AG04450 (cell line): Measurements from ENCODE around the gene NT5DC3. TPM values are rescaled to one million over a fixed set of nuclear protein-coding genes. Genes with fewer than 3 reads are reported as not detected.

Source experiments
- CTCF ChIA-PET: fragments of 300-600, 350-600 bp; formaldehyde crosslinking; extraction: SDS; loops from one replicate; lab custom pipeline; 2022; ENCODE audit warnings: antibody characterized with exemption, inconsistent platforms; lab: Charles Lee
- POLR2A ChIA-PET: fragments of 350-600 bp; formaldehyde crosslinking; extraction: SDS; loops from one replicate; lab custom pipeline; 2021; ENCODE audit warnings: antibody characterized with exemption, inconsistent platforms; lab: Yijun Ruan, JAX
- DNase-seq: peaks from one replicate; pipeline ENCODE4 v3.0.0-alpha.2; 2011; ENCODE audit warnings: low read depth, low spot score
- H3K27ac ChIP-seq: one replicate; pipeline ENCODE4 v1.5.1; 2012; ENCODE audit warnings: low read depth, low read length, control low read depth
- H3K27me3 ChIP-seq: one replicate; pipeline ENCODE4 v1.6.0; 2012; ENCODE audit warnings: low read length; ENCODE audit not compliant: control insufficient read depth, insufficient read depth
- H3K4me3 ChIP-seq: 2 replicates; pipeline ENCODE4 v1.5.1; 2011; ENCODE audit warnings: mild to moderate bottlenecking, low read depth, low read length, control low read depth
- H3K9me3 ChIP-seq: 2 replicates; pipeline ENCODE4 v1.5.1; 2012; ENCODE audit warnings: low read length; ENCODE audit not compliant: control insufficient read depth, insufficient read depth
- polyA plus RNA-seq: library from polyadenylated mRNA; depleted of rRNA; stranded (reverse); fragments of >200 nt; gene quantifications from 2 replicates; pipeline ENCODE4 v1.2.3, GENCODE V29; 2011
- TF ChIP-seq, protein P1 (sequence below): IDR thresholded peaks from 2 replicates; pipeline ENCODE4 v1.5.1; 2011; ENCODE audit warnings: low read depth, low read length, control low read depth, inconsistent platforms

Gene NT5DC3
- polyA plus RNA-seq, 1 experiment = 2.8 TPM

DNA sequence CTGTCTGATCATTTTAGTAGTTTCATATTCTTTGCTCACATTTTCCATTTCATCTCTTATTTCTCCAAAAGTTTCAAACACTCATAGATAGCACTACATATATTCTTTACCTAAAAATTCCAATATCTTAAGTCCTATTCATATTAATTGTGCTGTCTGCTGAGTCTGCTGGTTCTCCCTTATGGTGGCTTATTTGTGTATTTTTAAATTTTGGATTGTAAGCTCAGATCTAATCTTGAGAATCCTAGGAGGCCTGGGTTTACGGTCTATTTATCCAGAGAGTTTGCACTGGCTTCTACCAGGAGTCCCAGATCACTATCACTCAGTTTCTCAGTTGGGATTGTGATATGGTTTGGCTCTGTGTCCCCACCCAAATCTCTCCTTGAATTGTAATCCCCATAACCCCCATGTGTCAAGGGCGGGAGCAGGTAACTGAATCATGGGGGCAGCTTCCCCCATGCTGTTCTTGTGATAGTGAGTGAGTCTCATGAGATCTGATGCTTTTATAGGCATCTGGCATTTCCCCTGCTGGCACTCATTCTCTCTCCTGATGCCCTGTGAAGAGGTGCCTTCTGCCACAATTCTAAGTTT lies 10.2 kb downstream of the NT5DC3 start:
- no peak overlapping the region for H3K4me3 ChIP-seq
- H3K27me3 ChIP-seq = no peaks in the 10 kb centered on the region
- no peak for DNase-seq
- POLR2A ChIA-PET = no interaction called here
- CTCF ChIA-PET = no interaction called here
- no peaks in the 10 kb centered on the region for H3K9me3 ChIP-seq
- no peak overlapping the region for H3K27ac ChIP-seq
- TF ChIP-seq, protein P1, sequence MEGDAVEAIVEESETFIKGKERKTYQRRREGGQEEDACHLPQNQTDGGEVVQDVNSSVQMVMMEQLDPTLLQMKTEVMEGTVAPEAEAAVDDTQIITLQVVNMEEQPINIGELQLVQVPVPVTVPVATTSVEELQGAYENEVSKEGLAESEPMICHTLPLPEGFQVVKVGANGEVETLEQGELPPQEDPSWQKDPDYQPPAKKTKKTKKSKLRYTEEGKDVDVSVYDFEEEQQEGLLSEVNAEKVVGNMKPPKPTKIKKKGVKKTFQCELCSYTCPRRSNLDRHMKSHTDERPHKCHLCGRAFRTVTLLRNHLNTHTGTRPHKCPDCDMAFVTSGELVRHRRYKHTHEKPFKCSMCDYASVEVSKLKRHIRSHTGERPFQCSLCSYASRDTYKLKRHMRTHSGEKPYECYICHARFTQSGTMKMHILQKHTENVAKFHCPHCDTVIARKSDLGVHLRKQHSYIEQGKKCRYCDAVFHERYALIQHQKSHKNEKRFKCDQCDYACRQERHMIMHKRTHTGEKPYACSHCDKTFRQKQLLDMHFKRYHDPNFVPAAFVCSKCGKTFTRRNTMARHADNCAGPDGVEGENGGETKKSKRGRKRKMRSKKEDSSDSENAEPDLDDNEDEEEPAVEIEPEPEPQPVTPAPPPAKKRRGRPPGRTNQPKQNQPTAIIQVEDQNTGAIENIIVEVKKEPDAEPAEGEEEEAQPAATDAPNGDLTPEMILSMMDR = no peak

DNA sequence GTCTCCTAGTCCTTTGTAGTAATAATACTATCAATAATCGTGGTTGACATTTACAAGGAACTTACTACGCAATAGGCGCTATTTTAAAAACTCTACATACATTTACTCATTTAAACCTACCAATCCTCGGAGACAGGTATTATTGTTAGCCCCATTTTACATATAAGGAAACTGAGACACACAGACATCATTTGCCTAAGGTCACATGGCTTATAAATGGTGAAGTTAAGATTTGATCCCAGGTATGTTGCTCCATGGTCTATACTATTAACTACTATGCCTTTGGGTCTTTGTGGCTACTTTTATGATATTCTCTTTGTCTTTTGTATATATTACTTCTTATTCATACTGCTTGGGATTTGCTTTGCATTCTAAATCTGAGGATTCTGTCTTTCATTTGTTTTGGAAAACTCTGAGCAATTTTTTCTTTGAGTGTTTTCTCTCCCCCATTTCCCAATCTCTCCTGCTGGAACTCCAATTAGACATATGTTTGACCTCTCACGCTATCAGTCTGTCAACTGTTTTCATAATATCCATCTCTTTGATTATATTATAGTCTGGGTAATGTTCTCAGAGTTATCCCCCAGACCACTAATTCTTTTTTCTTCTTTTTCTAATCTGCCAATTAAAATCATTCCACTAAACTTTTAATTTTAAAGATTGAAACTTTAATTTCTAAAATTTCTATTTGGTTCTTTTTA lies 10.9 kb downstream of the NT5DC3 start:
- CTCF ChIA-PET = no interaction called here
- no peak for DNase-seq
- POLR2A ChIA-PET = interaction anchor here (0.7 kb wide), 1 partner anchor 1768 kb away, joined by 3 read pairs; the partner anchor contains the start of gene WASHC3

DNA sequence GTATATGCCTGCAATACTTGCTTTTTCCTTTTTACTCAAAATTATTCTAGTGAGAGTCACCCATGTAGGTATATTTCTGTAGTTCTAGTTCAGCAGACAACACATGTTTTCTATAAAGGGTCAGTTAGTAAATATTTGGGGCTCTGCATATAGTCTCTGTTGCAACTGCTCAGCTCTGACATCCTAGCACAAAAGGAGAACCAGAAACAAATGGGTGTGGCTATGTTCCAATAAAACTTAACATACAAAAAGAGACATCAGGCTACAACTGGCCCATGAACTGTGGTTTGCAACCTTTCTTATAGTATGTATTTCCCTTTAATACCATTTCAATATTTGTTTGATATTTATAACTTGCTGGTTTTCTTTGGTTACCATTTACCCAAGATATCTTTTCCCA lies 11.9 kb downstream of the NT5DC3 start:
- ChIA-PET POLR2A (interaction anchor here (0.7 kb wide), 1 partner anchor 1767 kb away, joined by 3 read pairs; the partner anchor contains the start of gene WASHC3), CTCF (interaction anchor here (0.6 kb wide), 1 partner anchor 45 kb away, joined by 4 read pairs; no protein-coding TSS in a partner anchor)
- no peak for DNase-seq
- Histone ChIP-seq H3K27ac (no peak overlapping the region), H3K4me3 (no peak overlapping the region), H3K27me3 (no peaks in the 10 kb centered on the region), H3K9me3 (no peaks in the 10 kb centered on the region)
- TF ChIP-seq, protein P1 = no peak

More for the DNA sequence above, 10.9 kb downstream of the NT5DC3 start:
- H3K27me3 ChIP-seq = no peaks in the 10 kb centered on the region
- H3K9me3 ChIP-seq = no peaks in the 10 kb centered on the region
- H3K4me3 ChIP-seq = no peak overlapping the region
- no peak overlapping the region for H3K27ac ChIP-seq
- TF ChIP-seq, protein P1 = no peak

DNA sequence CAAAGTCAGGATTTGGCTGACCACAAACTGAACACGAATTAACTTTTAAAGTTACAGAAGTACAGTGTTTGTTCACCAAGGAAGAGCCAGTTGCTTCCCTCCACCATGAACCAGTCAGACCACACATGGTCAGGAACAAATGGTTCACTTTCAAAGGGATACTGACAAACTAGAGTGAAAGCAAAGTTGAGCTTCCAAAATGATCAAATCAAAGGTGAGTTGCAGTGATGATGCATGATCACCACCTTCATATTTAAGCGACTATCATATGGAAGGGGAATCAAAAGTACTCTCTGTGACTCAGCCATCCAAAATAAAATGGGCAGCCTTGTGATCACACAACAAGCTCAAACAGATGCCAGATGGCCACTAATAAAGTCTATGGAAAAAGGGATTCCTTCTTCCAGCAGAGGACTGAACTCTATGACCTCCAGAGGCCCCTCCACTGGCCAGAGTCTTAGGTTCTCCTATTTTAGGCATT lies 13.1 kb downstream of the NT5DC3 start:
- POLR2A ChIA-PET = interaction anchor here (0.5 kb wide), 1 partner anchor 12 kb away, joined by 3 read pairs; no protein-coding TSS in a partner anchor
- Histone ChIP-seq H3K4me3 (no peak overlapping the region), H3K27me3 (no peaks in the 10 kb centered on the region), H3K27ac (no peak overlapping the region), H3K9me3 (no peaks in the 10 kb centered on the region)
- no peak for DNase-seq
- CTCF ChIA-PET = interaction anchor here (1.0 to 1.2 kb wide), 2 partner anchors 43 to 58 kb away, joined by 4 read pairs; no protein-coding TSS in a partner anchor
- TF ChIP-seq, protein P1 = no peak

DNA sequence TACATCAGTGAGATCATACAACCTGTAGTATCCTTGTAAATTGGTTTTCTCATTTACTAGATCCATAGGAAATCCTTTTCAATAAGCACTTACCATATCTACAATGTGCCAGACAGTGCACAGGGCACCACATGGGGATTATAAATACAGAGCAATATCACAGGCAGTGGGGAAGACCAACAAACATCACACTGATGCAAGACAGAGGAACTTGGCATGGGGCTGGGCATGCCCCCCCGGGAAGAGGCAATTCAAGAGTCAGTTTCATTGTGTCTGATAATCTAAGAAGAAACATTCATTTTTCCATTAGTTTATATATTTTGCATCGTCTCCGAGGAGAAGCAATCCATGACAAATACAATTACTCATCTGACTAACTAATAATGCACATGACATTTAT lies 16.2 kb downstream of the NT5DC3 start:
- no peak overlapping the region for H3K27ac ChIP-seq
- no peak for DNase-seq
- ChIA-PET CTCF (no interaction called here), POLR2A (no interaction called here)
- no peaks in the 10 kb centered on the region for H3K27me3 ChIP-seq
- H3K4me3 ChIP-seq = no peak overlapping the region
- peaks cover 3% of the 10 kb centered on the region; the same call in 1 of the 2 replicates for H3K9me3 ChIP-seq
- TF ChIP-seq, protein P1 = no peak
